Stimulated activated CD4-positive, alpha-beta T cell treated with anti-CD3 and anti-CD28 coated beads, TNF-alpha, amount 100 ng/mL, for 4 hours (primary cell): ENCODE data around the gene NBPF15.
A peak's percentile ranks its signal among the peaks of the same experiment; 100 is the strongest.
"Not testable (repeated sequence)": the region's sequence is repeated elsewhere in the genome, so short reads cannot be mapped to it uniquely, and the experiment has no call there.

Experiments
- DNase-seq, 3 experiments: peaks; one replicate each; pipeline ENCODE4 v3.0.0-alpha.2; 2020; ENCODE audit warnings: low read depth in 3 of 3

Gene NBPF15

GRCh38 chr1:144461136-144461759, at the start of gene NBPF15:
Gene NBPF15, minus strand, starts transcription at chr1:144461669. Its CDS starts 21,666 bp downstream, at chr1:144440003.
- DNase-seq: peak; percentile 52 to 56 (median 55)

DNA sequence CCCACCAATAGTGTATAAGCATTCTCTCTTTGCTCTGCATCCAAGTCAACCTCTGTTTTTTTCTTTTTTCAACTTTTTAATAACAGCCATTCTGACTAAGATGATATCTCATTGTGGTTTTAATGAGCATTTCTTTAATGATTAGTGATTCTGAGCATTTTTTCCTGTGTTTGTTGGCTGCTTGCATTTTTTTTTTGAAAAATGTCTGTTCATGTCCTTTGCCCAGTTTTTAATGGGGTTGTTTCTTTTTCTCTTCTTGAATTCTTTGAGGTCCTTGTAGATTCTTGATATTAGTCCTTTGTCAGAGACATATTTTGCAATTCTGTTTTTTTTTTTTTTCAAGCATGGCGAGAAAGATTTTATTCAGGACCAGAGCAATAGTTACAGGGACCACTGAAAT, 35.0 kb upstream of the NBPF15 start:
- DNase-seq: not testable (repeated sequence)

GRCh38 chr1:144494130-144494529, 32.7 kb upstream of the NBPF15 start:
- DNase-seq: not testable (repeated sequence)

DNA sequence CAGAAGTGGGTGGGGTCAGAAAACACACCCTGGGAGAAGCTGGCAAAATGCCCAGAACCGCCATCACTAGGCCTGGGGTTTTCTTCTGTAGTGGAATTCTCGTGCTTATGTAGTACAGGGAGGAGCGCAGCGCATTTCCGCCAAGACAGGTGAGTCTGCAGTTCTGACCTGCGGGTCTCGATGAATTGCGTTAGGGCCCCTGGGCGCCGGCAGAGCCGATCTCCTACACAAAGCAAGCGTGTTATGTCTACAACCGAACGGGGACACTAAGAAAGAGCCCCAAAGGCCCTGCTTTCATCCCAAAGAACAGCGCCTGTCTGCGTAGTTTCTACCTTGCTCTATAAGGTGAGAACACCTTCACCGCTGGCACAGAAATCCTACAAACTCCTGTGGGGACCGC, 28.9 kb upstream of the NBPF15 start:
- DNase-seq: not testable (repeated sequence)

DNA sequence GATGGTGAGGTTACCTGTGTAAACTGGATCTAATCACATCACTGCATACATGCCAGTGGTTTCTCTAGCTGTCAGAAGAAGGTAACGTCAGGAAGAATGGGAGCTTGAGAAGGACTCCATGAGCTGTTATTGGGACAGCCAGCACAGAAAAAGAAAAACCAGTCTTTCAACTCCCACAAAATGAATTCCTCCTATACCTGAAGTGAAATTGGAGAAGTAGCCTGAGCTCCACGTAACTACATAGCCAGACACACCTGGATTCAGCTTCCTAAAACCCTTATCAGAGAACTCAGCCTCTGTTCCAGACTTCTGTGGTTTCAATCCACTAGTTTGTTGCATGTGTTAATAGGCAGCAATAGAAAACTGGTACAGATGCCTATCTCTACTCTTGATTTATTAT, 25.5 kb upstream of the NBPF15 start:
- not testable (repeated sequence) for DNase-seq

GRCh38 chr1:144485048-144485993, 23.9 kb upstream of the NBPF15 start:
- not testable (repeated sequence) for DNase-seq

DNA sequence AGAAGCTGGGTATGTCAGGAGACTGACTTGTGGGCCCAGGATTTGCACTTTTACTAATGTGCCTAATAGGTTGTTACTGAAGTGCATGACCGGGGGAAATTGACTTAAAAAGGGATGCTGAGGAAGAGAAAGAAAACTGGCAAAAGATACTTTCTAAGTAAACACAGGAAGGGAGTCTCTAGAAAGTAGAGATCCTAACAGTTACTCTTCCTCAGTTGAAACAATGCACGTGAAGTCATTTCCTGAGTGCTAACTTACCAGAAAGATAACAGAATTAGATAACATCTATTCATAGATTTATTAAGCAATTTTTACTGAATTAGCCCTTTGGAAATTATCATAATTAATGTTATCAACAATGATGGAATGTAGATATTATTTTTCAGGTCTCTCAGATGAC, 12.4 kb upstream of the NBPF15 start:
- DNase-seq: not testable (repeated sequence)

DNA sequence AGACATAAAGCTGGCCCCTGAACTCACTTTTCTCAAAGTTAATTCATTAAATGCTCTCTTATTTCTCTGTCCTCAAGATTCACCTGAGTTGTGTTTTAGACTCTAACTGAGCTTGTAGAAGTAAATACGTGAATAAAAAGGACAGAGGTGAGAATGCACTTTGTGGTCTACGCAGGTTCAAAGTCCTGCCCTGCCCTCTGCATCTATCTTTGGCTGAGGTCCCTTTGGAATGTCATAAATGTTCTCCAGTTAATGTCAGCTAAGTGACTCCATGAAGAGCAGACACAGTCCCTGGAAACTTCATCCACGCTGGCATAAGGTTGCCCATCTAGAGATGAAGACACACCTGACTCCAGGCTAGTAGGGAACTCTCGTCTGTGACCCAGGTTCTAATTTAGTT, 10.0 kb upstream of the NBPF15 start:
- not testable (repeated sequence) for DNase-seq

DNA sequence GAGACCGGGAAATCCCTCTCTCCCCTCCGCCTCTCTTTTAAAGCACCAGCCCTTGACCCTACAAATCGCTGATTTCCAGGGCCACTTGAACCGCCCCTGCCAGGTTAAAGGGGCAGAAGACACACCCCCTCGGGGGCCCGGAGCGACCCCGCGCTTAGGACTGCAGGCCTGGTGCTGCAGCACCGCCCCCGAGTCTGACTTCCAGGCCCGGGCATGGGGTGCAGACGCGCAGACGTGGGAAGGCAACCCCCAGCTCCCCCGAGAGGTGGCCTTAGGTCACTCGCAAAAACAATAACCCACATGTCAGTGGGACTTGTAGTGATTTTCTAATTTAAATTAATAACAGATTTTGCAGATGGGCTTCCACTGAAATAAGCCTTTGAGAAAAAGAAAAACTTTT, 309 bp upstream of the NBPF15 start:
- not testable (repeated sequence) for DNase-seq

DNA sequence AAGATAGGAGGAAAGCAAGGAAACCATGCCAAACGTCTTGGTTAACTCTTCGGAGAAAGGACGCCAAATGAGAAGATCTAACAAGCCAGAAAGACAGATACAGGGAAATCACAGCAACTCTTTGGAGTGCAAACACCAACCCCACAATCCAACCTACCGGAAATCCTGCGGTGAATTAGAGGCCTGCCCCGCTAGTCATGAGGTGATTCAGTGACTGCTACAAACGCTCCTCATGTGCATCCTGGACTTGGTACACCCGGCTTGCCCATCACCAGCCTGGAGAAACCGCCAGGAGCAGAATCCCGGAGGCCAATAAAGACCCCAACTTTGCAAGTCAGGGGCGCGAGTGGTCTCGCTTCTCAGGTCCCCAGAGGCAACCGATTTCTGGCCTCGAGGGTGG, 783 bp downstream of the NBPF15 start:
- peak in 1 of 3 experiments; percentile 4 for DNase-seq

- DNase-seq: not testable (repeated sequence)
Measured at GRCh38 chr1:144442402-144442801, 19.1 kb downstream of the NBPF15 start.

GRCh38 chr1:144439737-144440136, 21.7 kb downstream of the NBPF15 start:
- DNase-seq: not testable (repeated sequence)

- peak; percentile 28 to 50 (median 35) for DNase-seq
Measured at GRCh38 chr1:144418891-144419694, 42.4 kb downstream of the NBPF15 start.

- DNase-seq: not testable (repeated sequence)
Measured at GRCh38 chr1:144413404-144414118, 47.9 kb downstream of the NBPF15 start.

DNA sequence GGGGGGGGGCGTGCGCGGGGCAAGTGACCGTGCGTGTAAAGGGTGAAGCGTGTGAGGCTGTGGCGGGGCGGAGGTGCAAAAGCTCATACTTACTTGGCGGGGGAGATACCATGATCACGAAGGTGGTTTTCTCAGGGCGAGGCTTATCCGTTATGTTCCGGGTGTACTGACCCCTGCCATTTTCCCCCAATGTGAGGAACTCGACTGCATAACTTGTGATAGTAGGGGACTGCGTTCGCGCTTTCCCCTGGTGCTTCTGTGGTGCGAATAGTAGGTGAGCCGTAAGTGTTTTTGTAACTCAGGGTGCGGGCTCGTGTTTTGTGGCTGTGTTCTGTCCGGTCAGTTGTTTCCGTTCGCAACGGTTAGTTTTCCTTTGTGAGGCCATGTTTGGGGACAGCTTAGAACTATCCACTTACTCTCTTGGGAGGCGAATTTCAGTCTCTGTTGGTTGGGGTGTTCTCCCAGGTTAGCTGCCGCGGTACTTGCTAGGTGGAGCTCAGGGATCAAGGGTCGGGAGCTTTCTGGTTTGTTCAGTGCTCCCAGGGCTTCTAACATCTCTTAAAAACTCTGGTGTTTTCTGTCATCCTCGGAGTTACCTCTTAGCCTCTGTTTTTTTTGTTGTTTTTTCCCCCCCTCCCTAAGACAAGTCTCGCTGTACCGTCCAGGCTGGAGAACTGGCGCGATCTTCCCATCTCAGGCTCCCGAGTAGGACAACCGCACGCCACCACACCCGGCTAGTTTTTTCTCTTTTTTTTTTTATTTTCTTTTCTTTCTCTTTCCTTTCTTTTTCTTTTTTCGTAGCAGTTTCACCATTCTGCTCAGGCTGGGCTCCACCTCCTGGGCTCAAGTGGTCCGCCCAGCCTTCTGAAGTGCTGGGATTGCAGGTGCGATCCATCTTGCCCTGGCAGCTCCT, 48.7 kb downstream of the NBPF15 start:
- peak; percentile 60 to 77 (median 68) for DNase-seq

DNA sequence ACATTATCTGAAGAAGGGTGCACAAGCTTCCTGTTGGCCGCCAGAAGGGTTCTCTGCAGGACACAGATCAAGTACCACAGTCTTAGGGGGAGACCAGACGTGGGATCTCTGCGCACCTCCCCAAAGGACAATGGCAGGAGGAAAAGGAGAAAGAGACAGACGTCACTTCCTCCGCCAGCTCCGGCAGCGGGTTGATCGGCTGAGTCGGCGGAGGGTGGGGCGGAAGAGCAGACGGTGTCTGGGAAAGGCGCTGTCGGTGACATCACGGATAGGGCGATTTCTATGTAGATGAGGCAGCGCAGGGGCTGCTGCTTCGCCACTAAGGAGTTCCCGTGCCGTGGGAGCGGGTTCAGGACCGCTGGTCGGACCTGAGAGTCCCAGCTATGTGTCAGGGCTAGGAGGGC, 49.4 kb downstream of the NBPF15 start:
- DNase-seq: peak; percentile 47 to 61 (median 60)

- not testable (repeated sequence) for DNase-seq
Measured at GRCh38 chr1:144402807-144403206, 58.7 kb downstream of the NBPF15 start.

DNA sequence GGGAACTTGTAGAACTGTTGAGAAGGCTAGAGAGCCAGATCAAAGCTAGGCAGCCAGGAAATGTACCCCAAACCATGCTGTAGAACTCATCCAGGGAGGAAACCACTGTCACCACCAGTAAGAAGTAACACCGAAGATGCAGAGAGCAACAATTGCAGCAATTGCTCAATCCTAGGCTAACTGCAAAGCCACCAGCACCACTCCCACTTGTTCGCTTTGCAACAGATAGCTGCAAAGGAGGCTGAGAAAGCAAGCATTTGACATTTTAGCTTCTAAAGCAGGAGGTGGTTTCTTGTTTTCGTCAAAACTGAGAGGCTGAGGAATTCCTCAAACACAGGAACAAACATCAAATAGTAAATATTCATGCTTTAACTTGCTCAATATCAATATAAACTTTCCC, 89.8 kb downstream of the NBPF15 start:
- not testable (repeated sequence) for DNase-seq
